Fibroblast of skin of right biceps (primary cell): ENCODE results near the gene STBD1.
"Not testable (repeated sequence)": the region's sequence is repeated elsewhere in the genome, so short reads cannot be mapped to it uniquely, and the experiment has no call there.

Experiments used
- DNase-seq: peaks from one replicate; pipeline ENCODE4 v3.0.0-alpha.2; 2013

STBD1 gene

GRCh38 chr4:76287811-76288210 is 18.7 kb upstream of the STBD1 start:
- not testable (repeated sequence) for DNase-seq

DNA sequence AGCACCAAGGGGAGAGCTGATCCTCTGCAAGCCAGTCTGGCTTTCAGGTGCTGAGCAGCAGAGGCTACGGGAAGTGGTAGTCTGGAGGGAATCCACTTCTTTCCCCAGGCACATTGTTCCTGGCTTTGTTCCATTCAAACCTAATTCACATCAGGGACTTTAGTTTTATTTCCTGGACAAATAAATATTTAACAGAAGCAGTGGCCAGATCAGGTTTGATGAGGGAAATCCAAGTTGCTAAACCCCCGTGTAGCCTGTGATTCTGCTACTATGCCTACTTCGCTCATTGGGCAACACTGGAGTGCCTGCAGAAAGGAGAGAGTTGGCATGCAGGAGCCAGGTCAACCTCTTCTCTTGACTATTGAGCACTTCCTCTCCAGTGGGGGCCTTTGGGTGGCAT is 13.8 kb upstream of the STBD1 start:
- no peak for DNase-seq

GRCh38 chr4:76293772-76294171 is 12.8 kb upstream of the STBD1 start:
- no peak for DNase-seq

DNA sequence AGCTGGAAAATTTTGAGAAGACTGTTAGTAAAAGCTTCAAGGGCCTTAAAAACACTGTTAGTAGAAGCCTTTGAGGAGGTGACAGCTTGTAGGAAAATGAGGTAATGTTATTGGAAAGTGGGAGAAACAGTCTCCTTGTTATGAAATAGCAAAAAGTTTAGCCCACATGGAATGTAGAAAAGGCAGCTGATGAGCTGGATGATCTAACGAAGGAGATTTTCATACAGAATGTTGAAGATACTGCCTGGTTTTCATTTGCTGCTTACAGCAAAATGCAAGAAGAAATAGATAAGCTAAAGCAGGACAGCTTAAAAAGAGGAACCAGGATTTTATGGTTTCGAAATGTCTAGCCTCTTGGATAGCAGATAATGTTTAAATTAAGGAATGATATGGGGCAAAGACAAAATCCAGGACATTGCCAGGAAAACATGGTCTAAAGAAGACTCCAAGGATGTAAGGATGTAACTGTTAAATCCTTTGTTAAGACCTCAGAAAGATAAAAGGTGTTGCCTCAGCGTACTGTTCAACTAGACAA is 10.2 kb upstream of the STBD1 start:
- no peak for DNase-seq

DNA sequence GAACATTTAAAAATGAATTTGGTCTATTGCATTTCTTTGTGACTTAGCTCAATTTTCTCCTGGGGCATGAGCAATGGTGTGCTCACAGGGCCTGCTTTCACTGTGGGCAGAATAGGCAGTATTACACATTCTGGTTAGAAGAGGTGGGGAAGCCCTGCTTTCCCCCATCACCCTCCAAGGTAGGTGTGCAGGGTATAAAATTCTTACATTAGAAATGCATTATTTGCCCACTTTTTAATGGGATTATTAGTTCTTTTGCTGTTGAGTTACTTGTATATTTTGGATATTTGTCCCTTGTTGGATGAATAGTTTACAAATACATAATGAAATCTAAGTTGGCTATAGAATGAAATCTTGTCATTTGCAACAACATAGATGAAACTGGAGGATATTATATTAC is 8.3 kb upstream of the STBD1 start:
- no peak for DNase-seq

DNA sequence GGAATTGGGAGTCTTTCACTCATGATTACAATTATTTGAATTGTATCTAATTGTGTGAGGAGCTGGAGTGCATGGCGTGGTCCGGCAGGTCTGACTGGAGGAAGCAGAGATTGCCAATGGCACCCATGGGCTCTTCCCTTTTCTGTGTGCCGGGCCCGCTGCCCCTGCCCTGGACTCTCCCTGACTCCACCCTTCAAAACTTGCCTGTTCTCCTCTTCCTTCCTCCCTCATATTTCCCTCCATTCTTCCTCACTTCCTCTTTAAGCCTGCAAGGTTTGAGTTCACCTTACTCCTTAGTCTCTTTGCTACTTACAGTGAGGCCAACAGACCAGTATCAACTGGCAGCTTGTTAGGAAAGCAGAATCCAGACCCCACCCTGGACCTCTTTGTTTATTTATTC is 6.5 kb upstream of the STBD1 start:
- DNase-seq, result no peak

GRCh38 chr4:76301068-76301774 is 5.3 kb upstream of the STBD1 start:
- DNase-seq, result peak; percentile 79

- DNase-seq, result no peak
These were observed 4.8 kb upstream of the STBD1 start for GRCh38 chr4:76301775-76302162.

DNA sequence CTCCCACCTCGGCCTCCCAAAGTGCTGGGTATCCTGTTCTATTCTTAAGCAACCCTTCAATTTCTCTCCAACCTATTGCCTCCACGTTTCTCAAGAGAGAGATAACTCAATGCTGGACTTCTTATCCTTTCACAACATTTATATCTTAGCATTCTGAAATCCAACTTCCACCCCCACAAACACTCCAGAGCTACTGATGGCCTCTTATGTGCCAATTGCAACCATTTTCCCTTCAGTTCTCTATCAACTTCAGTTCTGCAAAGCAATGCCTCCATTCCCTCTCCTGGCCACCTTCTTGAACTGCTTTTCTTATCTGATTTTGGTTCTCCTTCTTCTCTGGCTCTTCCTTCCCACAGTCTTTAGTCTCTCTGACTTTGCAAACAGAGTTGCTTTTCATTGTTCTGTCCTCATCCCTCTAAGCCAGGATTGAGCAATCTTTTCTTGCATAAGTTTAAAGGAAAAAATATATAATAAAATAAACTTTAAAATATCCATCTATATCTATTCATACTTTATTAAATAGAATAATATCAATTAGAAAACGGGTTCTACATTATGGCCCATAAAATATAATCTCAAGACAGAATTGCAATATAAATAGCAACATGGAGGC is 3.6 kb upstream of the STBD1 start:
- no peak for DNase-seq

DNA sequence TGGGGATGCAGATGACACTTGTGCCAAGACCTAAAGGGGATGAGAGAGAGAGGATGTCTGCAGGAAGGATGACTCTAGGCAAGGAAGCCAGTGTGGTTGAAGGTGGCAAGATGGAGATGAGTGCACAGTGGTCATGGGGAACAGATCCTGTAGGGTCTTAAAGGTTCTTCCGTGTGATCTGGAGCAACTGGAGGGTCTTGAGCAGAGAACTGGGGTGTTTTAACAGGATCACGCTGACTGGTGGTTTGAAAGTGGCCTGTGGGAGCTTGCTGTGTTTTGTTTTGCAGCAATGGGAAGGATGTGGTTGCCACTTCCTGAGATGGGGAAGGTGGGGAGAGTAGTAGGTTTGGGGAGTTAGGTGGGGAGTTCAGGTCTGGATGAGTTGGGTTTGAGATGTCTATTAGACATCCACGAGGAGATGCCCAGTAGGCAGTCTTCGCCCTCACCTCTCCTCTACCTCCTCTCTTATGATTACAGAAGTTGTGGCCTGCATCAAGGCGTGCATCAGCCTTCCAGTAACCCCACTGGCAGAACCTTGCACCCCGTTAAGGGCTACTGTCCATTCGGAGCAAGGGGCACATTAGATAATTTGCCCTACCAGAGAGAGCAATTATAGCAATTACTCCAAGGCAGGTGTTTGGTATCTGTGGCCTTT is 1.4 kb upstream of the STBD1 start:
- no peak for DNase-seq

- peak; percentile 55 for DNase-seq
These were observed 538 bp downstream of the STBD1 start for GRCh38 chr4:76306882-76307659.

- no peak for DNase-seq
These were observed 1.1 kb downstream of the STBD1 start for GRCh38 chr4:76307660-76308014.

- DNase-seq, result no peak
These were observed 2.0 kb downstream of the STBD1 start for GRCh38 chr4:76308548-76308947.

- no peak for DNase-seq
These were observed 3.5 kb downstream of the STBD1 start for GRCh38 chr4:76309939-76310550.

DNA sequence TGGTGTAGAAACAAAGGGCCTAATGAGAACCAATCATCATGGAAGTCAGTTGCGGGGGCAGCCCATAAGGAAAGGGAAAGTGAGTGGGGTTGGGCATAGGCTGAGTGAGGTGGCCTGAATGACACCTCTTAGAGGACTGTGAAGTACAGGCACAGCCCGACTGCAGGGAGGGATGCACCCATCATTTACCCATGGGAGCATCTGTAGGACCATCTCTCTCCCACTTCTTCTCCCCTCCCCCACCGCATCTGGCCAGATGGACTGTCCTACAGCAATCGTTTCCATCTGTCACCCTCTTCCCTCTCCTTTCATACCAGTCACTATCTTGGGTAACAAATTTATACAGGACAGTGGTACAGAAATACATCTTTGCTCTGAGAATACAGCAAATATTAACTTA is 4.2 kb downstream of the STBD1 start:
- DNase-seq, result no peak

DNA sequence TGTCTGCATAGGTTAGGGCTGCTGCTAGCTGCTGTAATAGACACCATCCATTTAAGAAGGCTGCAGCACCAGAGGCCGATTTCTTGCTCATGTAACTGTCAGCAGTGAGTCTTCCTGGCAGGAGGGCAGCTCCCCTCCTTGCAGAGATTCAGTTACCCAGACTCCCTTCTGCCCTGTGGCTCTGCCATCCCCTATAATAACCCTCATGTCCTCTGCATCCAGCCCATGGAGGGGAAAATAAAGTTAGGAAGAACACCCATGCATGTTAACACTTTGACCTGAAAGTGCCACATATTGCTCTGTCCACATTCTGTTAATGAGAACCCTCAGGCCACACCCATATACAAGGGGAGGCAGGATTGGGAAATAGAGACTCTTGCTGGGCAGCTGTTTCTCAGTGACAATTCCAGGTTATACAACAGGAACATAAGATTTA is 5.4 kb downstream of the STBD1 start:
- DNase-seq, result no peak

GRCh38 chr4:76312457-76312856 is 5.9 kb downstream of the STBD1 start:
- DNase-seq, result no peak

- no peak for DNase-seq
These were observed 7.0 kb downstream of the STBD1 start for GRCh38 chr4:76313547-76313946.

- no peak for DNase-seq
These were observed 8.9 kb downstream of the STBD1 start for GRCh38 chr4:76315267-76315918.

DNA sequence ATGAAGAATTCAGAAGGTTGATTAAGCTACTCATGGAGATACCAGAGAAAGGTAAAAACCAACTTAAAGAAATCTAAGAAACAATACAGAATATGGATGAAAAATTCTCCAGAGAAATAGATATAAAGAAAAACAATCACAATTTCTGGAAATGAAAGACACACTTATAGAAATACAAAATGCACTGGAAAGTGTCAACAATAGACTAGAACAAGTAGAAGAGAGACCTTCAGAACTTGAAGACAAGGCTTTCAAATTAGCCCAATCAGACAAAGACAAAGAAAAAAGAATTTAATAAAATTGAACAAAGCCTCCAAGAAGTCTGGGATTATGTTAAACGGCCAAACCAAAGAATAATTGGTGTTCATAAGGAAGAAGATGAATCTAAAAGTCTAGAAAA is 9.6 kb downstream of the STBD1 start:
- no peak for DNase-seq

DNA sequence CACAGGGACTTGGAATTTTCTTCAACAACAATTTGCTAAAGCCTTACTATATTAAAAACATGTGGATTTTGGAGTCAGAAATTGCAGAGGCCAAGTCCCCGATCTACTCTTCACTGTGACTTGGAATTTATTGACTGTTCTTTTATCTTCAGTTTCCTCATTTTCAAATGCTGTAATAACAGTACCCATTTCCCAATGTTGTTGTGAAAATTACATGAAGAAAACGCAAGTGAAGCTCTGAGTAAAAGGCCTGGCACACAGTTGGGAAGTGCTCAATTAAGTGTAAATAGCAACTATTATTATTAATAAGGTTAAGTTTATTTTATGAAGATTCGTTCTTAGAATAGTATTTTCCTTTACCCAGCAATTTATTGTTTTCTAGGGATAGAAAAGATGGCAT is 15.7 kb downstream of the STBD1 start:
- DNase-seq, result no peak

DNA sequence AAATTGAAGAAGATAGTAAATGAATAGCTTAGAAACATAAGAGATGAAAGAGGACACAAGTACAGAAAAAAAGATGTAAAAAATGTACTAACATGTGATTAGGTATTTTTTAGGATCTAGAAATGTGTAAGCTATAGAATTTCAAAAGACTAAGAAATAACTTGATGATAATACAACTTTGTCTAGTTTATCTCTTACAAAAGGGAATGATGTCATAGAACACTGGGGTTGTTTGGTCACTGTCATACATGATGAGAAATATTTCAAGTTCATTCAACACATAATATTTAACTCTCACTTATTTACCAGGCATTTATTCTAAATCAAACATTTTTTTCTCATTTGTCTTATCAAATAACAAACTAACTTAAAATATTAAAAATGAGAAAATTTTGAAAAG is 18.5 kb downstream of the STBD1 start:
- no peak for DNase-seq
